NCI-H1694 treated with DMSO at 0.1 percent for 48 hours (cell line): ENCODE results near the gene IGFL3.
"Not testable (repeated sequence)": the region's sequence is repeated elsewhere in the genome, so short reads cannot be mapped to it uniquely, and the experiment has no call there.

Source experiments
- DNase-seq: peaks from one replicate; lab custom pipeline; 2025; lab: John Stamatoyannopoulos, UW

Gene IGFL3

DNA sequence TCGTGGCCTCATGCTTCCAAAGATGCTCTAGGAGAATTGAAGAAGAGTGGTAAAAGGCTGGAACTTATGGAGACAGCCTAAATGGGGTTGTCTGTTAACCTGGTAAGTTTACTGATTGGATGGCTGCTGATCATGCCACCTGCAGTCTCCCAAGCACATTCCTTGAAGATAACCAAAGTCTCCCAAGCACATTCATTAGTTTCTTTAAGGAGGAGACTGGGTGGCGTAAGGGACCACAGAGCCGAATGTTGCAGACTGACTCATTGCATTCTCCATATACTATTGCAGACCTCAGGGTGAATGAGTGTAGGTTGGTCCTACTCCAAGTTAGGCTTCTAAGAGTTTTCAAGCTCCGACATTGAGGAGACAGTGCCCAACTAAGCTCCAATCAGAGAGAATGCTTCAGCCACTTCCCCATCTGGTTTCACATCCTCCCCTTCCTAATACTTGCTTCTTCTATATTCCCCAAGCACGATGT, at the start of gene IGFL3:
Gene IGFL3 (minus strand): TSS at position 51 of the 478 bp plus-strand sequence. CDS start 39 bp downstream, at position 12.
- no peak for DNase-seq

DNA sequence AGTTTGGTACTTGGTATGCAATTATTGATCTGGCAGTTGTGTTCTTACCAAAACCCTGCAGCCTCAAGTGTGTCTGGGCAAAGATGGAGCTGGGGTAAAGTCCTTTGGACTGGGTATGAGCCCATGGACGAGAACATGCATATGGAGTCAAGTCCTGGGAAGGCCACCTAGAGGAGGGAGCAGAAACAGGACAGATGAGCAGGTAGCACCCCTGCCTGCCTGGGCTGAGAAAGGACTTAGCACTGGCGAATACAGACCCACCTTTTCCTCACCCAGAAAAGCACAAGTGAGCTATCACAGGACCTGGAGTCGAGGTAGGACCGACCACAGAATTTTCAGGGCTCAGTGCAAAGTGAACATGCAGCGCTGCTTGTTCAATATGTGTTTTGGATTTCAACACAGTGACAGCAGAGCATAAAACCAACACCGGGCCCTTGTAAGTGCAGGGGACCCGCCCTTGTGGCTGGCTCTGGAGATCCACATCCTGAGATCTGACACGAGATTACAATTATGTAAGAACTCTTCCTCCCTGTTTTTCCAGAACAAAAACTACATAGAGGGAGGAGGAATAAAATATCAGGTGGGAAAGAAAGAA, 49.5 kb upstream of the IGFL3 start:
- no peak for DNase-seq

DNA sequence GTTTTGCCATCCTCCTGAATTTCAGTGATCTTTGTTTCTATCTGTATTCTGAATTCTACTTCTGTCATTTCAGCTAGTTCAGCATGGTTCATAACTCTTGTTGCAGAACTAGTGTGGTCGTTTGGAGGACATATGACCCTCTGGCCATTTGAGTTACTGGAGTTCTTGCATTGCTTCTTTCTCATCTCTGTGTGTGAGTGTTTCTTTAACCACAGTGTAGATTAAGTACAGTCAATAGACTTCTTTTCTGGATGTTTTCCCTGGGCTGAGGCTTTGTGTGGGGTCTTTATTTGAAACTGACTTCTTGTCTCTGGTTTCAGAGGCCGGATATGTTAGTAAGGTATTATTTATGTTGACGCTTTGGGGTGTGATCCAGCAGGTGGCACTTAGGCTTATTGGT, 38.2 kb upstream of the IGFL3 start:
- DNase-seq = no peak

DNA sequence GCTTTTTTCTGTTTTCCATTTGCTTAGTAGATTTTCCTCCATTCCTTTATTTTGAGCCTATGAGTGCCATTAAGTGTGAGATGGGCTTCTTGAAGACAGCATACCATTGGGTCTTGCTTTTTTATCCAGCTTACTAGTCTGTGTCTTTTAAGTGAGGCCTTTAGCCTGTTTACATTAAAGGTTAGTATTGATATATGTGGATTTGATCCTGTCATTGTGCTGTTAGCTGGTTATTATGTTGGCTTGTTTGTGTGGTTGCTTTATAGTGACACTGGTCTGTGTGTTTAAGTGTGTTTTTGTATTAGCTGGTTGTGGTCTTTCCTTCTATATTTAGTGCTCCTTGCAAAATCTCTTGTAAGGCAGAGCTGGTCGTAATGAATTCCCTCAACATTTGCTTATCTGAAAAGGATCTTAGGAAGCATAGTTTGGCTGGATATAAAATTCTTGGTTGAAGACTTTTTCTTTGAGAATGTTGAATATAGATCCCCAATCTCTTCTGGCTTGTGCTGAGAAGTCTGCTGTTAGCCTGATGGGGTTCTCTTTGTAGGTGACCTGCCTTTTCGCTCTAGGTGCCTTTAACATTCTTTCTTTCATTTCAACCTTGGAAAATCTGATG, 37.3 kb upstream of the IGFL3 start:
- not testable (repeated sequence) for DNase-seq

- no peak for DNase-seq
Observed at GRCh38 chr19:46160233-46160775, 35.8 kb upstream of the IGFL3 start.

DNA sequence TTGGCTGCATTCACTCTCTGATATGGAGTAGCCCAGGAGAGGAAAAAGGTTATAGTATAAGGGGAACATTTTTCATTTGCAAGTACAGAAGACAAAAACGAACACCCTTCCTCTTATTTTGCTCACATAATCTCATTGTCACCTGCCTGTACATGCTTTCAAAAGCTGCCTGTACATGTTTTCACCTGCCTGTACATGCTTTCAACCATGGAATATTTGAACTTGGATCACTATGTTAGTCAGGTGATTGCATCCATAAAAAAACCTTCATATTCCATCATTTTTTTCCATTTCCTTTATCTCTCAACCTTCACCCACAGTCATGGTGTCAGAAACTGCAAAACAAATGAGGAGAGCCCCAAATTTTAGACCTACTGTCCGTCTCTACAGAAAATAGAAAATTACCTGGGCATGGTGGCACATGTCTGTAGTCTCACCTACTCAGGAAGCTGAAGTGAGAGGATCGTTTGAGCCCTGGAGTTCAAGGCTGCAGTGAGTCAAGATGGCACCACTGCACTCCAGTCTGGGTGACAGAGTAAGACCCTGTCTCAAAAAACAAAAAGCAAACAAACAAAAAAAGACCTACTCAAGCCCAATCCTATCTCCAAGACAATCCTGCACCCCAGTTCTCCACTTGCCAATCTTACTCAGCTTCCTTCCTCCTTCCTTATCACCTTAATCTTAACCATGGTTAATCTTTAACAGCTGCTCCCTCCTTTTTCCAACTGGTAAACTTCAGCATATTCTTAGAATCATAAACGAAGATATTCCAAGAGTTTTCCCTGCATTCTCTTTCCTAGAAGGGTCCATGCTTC, 35.1 kb upstream of the IGFL3 start:
- no peak for DNase-seq

GRCh38 chr19:46155237-46155636, 30.7 kb upstream of the IGFL3 start:
- no peak for DNase-seq

DNA sequence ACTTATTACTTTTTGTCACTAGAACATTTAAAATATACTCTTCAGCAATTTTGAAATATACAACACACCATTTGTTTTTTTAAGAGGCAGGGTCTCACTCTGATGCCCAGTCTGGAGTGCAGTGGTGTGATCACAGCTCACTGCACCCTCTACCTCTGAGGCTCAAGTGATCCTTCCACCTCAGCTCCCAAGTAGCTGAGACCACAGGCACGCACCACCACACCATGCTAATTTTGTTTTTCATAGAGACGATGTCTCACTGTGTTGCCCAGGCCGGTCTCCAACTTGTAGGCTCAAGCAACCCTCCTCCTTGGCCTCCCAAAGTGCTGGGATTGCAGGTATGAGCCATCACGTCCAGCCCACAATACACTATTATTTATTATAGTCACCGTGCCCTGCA, 26.1 kb upstream of the IGFL3 start:
- DNase-seq = no peak

GRCh38 chr19:46147791-46148288, 23.4 kb upstream of the IGFL3 start, which contains the start of gene IGFL2:
Gene IGFL2, plus strand, starts transcription at chr19:46148238. Its CDS starts 41 bp downstream, at chr19:46148279.
- no peak for DNase-seq

DNA sequence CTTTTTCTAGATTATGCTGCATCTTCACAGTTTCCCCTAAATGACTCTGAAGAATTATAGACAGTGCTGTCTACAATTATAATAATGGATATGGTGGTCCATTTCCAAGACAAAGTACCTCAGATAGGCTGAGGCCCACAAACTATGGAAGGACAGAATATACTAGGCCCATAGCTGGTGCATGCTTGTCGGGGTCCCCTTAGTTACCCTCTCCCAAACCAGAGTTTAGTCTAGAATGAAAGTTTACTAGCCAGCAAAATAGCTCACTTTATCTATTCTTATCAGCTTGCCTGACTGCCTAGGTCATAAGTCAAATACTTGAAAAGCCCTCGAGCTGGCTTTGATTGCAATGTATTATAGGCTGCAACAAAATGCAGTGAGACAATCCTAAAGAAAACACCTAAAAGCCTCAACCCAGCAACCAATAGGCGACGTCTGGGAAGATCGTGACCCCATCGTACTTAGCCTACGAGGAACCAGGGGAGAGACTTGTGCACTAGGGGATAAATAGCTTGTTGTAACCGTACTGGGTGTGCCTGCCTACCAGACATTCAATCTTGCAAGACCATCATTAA, 22.8 kb upstream of the IGFL3 start:
- no peak for DNase-seq

DNA sequence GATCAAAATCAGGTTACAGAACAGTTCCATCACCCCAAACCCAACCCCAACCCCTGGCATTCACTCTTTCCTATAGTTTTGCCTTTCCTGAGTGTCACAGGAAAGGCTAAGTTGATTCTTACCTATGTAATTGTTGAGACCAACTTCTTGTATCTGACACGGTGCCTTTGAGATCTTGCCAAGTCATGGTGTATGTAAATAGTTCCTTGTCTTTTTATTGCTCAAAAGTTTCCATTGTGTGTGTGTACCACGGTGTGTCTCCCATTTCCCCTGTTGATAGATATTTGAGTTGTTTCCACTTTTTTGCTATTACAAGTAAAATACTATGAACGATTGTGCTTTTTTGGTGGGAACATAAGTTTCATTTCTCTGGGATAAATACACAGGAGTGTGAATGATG, 20.3 kb upstream of the IGFL3 start:
- DNase-seq = no peak

DNA sequence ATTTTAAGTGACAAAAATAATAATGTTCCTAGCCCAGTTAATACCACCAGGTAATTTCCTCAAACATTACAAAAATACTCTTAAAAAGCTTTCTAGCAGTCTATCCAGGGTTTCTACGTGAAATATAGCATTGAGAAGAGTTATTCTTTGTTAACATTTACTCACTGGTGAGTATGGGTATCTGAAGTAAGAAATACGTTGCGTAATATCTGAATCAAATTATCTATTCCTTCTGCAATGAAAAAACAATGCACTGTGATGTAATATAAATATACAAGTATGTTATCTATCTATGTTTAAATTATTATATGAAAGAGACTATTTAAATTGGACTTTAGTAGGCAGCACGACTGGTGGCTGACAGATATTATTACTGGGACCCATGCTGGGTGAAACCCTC, 17.8 kb upstream of the IGFL3 start:
- DNase-seq = no peak

GRCh38 chr19:46141421-46141820, 16.9 kb upstream of the IGFL3 start:
- DNase-seq = no peak

DNA sequence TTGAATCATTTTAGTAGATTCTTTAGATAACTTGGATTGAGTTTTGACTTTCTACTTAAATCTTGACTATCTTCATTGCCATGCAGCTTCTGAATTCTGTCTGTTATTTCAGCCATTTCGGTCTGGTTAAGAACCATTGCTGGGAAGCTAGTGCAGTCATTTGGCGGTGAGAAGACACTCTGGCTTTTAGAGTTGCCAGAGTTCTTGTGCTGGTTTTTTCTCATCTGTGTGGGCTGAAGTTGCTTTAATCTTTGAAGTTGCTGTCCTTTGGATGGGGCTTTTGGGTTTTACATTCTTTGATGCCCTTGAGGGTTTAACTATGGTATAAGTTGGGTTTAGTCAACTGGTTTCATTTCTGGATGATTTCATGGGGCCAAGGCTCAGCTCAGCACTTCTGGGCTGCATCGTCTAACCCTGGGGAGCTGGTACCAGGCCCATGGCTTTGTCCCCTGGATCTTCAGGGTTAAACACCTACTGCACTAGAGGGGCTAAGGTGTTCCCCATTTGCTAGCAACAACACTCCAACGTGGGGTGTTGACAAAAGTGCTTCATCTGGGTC, 13.5 kb upstream of the IGFL3 start:
- no peak for DNase-seq

DNA sequence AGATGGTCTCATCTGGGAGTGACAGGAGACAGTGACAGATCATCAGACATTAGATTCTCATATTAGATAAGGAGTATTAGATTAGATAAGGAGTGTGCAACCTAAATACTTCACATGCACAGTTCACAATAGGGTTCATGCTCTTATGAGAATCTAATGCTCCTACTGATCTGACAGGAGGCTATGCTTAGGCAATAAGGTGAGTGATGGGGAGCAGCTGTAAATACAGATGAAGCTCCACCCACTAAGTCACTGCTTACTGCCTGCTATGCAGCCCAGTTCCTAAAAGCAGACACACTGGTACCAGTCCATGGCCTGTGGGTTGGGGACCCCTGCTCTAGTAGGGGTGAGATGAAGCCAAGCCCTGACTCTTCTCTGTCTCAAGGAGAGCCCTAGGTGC, 10.0 kb upstream of the IGFL3 start:
- DNase-seq = no peak

GRCh38 chr19:46133777-46134241, 9.3 kb upstream of the IGFL3 start:
- no peak for DNase-seq

DNA sequence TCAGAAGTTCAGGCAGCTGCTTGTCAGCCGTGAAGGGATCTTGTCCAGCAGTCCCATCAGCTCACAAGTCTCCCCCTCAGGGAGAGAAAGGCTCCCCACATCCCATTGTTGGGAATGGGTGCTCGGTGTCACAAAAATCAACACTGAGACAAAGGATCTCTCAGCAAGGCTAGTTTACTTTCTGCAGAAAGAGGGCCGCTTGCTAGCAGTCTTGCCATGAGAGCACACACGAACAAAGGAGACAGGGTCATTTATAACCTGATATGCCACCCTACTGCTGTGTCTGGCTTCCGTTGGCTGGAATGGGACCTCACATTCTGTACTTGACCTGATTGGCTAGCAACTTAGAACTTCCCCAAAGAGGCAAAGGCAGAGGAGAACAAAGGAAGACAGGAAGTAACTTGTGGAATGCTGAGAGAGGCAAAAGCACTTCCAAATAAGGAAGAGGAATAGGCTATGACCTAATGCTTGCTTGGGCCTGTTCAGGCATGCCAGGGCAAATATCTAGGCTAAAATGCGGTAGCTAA, 8.7 kb upstream of the IGFL3 start:
- no peak for DNase-seq

- no peak for DNase-seq
Observed at GRCh38 chr19:46132508-46133100, 8.1 kb upstream of the IGFL3 start.

GRCh38 chr19:46131485-46132143, 7.1 kb upstream of the IGFL3 start:
- DNase-seq = no peak

DNA sequence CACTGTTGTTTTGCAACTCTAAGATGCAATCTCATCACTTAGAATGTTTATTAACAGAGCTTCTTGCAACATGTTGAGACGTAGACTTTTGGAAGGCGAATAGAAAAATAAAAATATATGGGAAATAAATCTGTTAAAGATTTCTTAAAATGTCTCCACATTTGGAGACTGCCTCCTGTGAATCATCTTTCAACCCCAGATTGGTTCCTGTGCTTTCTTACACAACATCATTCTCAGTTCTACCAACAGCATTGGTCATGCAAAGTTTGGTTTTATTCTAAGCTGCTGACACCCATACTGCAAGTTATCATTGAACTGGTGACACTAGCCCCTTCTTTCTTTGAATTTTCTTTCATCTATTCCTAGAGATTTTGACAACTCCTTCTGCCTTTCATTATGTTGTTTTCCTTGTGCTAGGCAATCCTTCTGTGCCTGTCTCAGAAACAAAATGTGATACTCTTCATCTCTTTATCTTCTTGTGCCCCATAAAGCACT, 1.6 kb upstream of the IGFL3 start:
- DNase-seq = no peak
